Measurements from ENCODE around the gene PYCARD. TPM values are rescaled to one million over a fixed set of nuclear protein-coding genes. Genes with fewer than 3 reads are reported as not detected.

The PYCARD gene
- total and polyA plus RNA-seq, 9 of the 15 experiments (the other 6 are each of a cell fraction or from before 2014, with no cell fraction given): 1.3 to 28.4 (median 6.0) TPM

DNA sequence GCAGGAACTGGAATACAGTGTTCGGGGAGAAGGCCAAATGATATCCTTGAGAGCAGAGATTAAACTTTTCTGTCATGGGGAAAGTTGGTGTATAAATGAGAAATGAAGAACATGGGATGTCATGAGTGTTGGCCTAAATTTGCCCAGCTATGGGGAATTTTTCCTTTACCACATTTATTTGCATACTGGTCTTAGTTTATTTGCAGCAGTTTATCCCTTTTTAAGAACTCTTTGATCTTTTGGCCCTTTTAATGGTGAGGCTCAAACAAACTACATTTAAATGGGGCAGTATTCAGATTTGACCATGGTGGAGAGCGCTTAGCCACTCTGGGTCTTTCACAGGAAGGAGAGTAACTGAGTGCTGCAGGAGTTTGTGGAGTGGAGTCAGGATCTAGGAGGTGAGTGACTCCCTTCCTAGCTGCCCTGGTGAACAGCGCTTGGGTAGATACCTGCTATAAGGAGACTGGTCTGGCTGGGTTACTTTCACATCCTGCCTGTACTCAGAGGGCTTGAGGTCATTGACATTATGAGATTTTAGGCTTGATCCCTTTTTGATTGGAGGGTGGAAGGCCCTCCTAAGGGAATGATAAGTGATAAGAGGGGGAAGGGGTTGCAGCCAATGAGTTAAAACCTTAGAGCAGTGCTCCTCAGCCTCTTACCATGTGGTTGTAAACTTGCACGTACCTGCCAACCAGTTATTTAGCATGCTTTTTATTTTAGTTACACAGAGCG lies 10.7 kb downstream of the PYCARD start (continued):
- no peak for TF ChIP-seq TAF9B (IDR thresholded peaks at IDR 0.05; ENCODE audit: partially characterized antibody)
- TF ChIP-seq NFIX (CRISPR knock-in tag; IDR thresholded peaks at IDR 0.05; ENCODE audit: low read depth): no peak
- TF ChIP-seq CEBPB (tag; IDR thresholded peaks at IDR 0.05): no peak
- no peak for TF ChIP-seq HIVEP1 (CRISPR knock-in tag; IDR thresholded peaks at IDR 0.05)
- TF ChIP-seq SIRT6 (IDR thresholded peaks at IDR 0.05; ENCODE audit: low read depth, low read length): no peak
- TF ChIP-seq MCM7 (IDR thresholded peaks at IDR 0.05): no peak

DNA sequence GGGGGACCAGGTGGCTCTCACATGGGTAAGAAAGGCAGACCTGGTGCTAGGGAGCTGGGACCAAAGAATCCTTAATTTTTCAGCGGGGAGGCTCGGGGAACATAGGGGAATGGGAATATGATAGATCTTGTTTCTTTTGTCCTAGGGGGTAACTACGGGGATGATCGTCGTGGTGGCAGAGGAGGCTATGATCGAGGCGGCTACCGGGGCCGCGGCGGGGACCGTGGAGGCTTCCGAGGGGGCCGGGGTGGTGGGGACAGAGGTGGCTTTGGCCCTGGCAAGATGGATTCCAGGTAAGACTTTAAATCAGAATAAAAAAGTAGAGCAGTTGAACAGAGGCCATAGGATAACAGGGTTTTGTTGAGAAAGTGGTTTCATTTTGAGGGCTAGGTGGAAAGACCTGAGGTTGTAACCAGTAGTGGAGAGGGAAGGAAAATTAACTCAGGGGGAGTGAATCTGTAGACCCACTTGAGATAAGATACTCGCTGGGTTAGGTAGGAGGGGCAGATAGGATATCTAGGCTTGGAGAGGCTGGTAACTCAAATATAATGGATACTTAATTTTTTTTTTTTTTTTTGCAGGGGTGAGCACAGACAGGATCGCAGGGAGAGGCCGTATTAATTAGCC lies 11.6 kb downstream of the PYCARD start:
- FAIRE-seq (no peak), DNase-seq (ENCODE audit: extremely low read depth in 1 of 4, low spot score in 3 of 4) (peak in 1 of 4 experiments; percentile 32), ATAC-seq (no peak)
- no peaks in the 10 kb centered on the region for H3K27me3 ChIP-seq (ENCODE audit: control insufficient read depth in 2 of 2, insufficient read depth in 2 of 2, low read length in 2 of 2)
- peaks cover 3% of the 10 kb centered on the region for H3K9me1 ChIP-seq (ENCODE audit: control insufficient read depth, insufficient read depth, low read length)
- peaks cover 9% of the 10 kb centered on the region for H4K20me1 ChIP-seq (replicated peaks; ENCODE audit: control insufficient read depth, insufficient read depth, low read length)
- intact Hi-C loops (cut with micrococcal nuclease): no loop called here
- no peak overlapping the region for H3K9ac ChIP-seq (ENCODE audit: insufficient read depth in 1 of 2, low read depth in 2 of 2, low read length in 2 of 2)
- H3K36me3 ChIP-seq (ENCODE audit: control insufficient read depth, insufficient read depth, low read length): peaks cover 100% of the 10 kb centered on the region
- H3K4me2 ChIP-seq (ENCODE audit: insufficient read depth, low read length): no peak overlapping the region
- no peak overlapping the region for H3K4me3 ChIP-seq
- WGBS (ENCODE audit: insufficient coverage, low coverage, missing lambda C conversion rate): 95% methylated on average over 16 of the region's 17 CpGs
- CTCF ChIA-PET (ENCODE audit: low intra/inter-chr PET ratio): no interaction called here
- H2AFZ ChIP-seq (ENCODE audit: low read depth, low read length): no peak overlapping the region
- BruUV-seq (replicated peaks): no TSS peak
- in situ Hi-C loops (cut with MboI): no loop called here
- no peaks in the 10 kb centered on the region for H3K9me3 ChIP-seq (replicated peaks; ENCODE audit: control insufficient read depth, insufficient read depth, low read depth, low read length)
- no peak overlapping the region for H3K27ac ChIP-seq (ENCODE audit: extremely low read depth, low read depth, low read length)
- peaks cover 45% of the 10 kb centered on the region for H3K79me2 ChIP-seq (ENCODE audit: control insufficient read depth, insufficient read depth, low read length)
- POLR2A ChIA-PET: interaction anchor here (0.5 to 8.2 kb wide), 12 partner anchors 9 to 280 kb away, joined by 3 to 63 read pairs (median 5); partner anchors contain the start of genes FUS, PYCARD and PYDC1
- H3K4me1 ChIP-seq (replicated peaks in 1 of 2; ENCODE audit: control insufficient read depth in 2 of 2, insufficient read depth in 2 of 2, low read length in 2 of 2): peaks cover 0 to 3% of the 10 kb centered on the region in 2 experiments; a peak in 2 of 5 replicates
- peak; percentile 24 for TF ChIP-seq E2F8 (IDR thresholded peaks at IDR 0.05; ENCODE audit: low read depth, partially characterized antibody)
- 0 out of 4 replicates have a peak, but pooled peaks of 1 of the 2 experiments have one; percentile 39 for TF ChIP-seq BCLAF1 (IDR thresholded peaks at IDR 0.05; ENCODE audit: borderline replicate concordance in 1 of 2, control insufficient read depth in 1 of 2, low read depth in 2 of 2, low read length in 1 of 2)
- no peak for TF ChIP-seq ARID2 (IDR thresholded peaks at IDR 0.05)
- 0 out of 2 replicates have a peak, but pooled peaks have one; percentile 1 for TF ChIP-seq FOXK1 (CRISPR knock-in tag; IDR thresholded peaks at IDR 0.05; ENCODE audit: borderline replicate concordance)

Data from K562 (cell line).